GM19452 (cell line): ENCODE results near the gene RPL37A.

Experiments
- ATAC-seq: cut with Tn5 transposase; IDR thresholded peaks from one replicate; pipeline ENCODE4 v1.9.1; 2021; ENCODE audit not compliant: unreplicated experiment

RPL37A gene

GRCh38 chr2:216486708-216487107, 11.9 kb upstream of the RPL37A start:
- no peak for ATAC-seq

- no peak for ATAC-seq
Observed at GRCh38 chr2:216490061-216490460, 8.6 kb upstream of the RPL37A start.

DNA sequence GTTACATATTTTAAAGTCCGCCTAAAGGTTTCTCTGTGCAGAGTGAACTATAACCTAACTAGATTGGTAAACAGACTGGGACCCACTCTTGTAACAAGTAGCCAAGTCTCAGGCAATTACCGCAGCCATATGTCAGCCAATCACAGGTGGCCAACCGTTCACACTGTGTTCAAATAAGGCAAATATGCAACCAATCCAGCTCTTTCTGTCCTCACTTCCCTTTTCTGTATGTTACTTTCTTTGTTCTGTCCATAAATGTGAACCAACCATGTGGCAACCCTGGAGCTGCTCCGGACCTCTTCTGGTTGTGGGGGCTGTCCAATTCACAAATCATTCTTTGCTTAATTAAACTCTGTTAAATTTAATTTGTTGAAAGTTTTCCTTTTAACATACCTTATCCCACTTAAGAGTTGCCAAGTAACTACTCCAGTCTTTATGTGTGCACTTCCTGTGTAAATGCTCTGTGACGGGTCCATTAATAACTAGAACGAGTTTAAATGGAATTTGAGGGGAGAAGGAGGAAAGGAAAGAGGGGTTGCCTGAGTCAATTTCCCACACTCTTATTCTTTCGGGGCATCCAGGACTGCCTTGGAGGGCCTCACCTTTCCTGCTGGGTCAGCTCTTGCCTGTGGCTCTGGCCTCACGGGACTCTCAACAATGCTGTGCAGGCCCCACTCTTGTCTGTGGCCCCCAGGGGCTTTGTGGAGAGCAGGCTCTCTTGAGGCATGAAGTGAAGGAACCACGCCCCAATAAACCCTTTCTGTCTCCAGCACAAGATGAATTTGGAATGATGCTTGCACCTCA, 6.6 kb upstream of the RPL37A start:
- ATAC-seq: peak; percentile 72

DNA sequence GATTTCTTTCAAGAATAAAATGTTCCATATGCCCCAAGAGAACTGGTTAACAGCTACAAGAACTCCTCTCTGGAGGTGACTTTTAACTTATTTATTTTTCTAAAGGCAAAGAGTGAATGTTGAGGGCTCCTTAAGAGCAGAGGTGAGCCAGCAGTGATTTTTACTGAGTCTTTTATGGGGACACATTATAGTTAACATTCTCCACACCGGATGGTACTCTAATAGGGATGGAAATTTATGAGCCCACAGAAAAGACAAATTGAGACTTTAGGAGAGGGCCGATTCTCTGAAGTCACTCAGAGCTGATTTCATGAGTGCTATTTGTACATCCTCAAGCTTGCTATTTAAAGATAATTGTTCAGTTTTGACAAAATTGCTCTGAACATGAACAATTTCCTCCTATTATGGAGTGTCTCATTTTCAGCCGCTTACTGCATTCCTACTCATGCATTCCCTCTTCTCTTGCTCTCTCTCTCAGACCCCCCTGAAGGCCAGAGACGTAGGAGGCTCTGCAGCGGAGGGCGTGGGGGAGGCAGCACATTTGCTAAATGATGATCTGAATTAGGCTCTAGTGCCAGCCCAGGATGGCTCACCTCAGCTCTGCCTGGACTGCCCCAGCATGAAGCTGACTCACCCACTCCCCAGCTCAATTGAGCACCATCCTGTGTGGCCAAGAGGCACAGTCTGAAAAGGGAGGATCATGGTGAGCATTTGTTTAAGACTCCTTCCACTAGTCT, 5.9 kb upstream of the RPL37A start:
- no peak for ATAC-seq

DNA sequence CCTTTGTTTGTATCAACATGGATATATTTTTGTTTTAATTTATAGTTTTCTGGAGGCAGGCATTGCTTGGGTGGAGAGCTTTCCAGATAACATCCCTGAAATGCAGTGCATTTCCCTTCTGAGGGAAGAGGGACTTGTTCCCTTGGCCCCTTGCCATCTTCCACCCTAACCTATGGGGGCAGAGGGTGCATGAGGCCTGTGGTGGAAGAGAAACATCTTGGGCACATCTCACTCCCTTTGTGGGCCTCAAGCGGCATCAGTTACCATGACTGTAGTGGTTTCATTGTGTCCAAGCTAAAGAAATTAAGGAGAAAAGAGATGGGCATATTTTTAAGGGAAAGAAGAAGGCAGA, 5.3 kb upstream of the RPL37A start:
- no peak for ATAC-seq

- ATAC-seq: no peak
Observed at GRCh38 chr2:216495656-216496055, 3.0 kb upstream of the RPL37A start.

DNA sequence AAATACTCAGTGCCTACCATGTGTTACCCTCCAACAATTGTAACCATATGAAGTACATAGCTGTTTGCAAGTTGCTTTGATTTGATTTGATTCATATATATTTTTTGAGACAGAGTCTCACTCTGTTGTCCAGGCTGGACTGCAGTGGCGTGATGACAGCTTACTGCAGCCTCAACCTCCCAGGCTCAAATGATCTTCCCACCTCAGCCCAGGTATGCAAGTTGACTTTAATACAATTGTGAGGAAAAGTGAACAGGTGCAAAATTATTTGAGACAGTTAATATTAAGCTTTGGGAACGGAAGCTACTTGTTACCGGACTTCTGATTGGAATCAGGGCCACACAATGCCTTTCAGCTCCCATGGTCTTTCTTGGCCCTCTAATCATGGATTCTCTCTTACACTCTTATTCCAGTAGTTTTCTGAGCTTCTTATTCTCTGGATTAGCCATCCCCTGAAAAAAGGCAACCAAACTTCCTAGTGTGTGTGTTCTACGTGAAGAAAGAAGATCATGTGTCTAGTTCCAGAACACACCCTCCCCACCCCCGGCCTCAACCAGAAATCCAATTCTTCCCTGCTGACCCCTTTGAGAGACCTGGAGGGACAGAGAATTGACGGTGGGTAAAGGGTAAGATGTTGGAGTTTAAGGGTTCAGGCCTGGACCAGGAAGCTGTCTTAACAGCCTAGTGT, 1.1 kb upstream of the RPL37A start:
- ATAC-seq: no peak

GRCh38 chr2:216498070-216498378, 620 bp upstream of the RPL37A start:
- ATAC-seq: no peak

- no peak for ATAC-seq
Observed at GRCh38 chr2:216499641-216500218, 1.1 kb downstream of the RPL37A start.

- no peak for ATAC-seq
Observed at GRCh38 chr2:216500572-216500971, 1.9 kb downstream of the RPL37A start.

- no peak for ATAC-seq
Observed at GRCh38 chr2:216501854-216502253, 3.2 kb downstream of the RPL37A start.

- ATAC-seq: no peak
Observed at GRCh38 chr2:216502381-216503158, 3.9 kb downstream of the RPL37A start.

GRCh38 chr2:216503159-216503629, 4.5 kb downstream of the RPL37A start:
- ATAC-seq: no peak

- no peak for ATAC-seq
Observed at GRCh38 chr2:216503697-216504375, 5.2 kb downstream of the RPL37A start.

DNA sequence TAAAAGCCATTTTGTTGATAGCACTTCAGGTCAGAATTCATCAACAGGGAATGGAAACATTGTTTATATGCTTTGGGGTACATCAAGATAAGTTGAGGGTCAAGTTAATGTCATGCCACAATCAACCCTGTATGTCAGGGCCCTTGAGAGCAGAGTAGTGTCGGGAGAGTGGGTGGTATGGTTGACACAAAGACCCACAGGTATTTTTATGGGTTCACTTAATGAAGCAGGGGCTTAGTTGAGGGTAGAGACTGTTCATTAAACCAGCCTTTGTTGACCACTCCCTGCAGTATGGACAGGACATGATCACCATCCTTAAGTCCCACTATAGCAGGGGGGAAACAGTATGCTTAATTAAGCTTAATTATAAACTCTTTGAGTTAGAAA, 5.7 kb downstream of the RPL37A start:
- ATAC-seq: no peak

GRCh38 chr2:216505133-216506106, 6.8 kb downstream of the RPL37A start:
- ATAC-seq: no peak

DNA sequence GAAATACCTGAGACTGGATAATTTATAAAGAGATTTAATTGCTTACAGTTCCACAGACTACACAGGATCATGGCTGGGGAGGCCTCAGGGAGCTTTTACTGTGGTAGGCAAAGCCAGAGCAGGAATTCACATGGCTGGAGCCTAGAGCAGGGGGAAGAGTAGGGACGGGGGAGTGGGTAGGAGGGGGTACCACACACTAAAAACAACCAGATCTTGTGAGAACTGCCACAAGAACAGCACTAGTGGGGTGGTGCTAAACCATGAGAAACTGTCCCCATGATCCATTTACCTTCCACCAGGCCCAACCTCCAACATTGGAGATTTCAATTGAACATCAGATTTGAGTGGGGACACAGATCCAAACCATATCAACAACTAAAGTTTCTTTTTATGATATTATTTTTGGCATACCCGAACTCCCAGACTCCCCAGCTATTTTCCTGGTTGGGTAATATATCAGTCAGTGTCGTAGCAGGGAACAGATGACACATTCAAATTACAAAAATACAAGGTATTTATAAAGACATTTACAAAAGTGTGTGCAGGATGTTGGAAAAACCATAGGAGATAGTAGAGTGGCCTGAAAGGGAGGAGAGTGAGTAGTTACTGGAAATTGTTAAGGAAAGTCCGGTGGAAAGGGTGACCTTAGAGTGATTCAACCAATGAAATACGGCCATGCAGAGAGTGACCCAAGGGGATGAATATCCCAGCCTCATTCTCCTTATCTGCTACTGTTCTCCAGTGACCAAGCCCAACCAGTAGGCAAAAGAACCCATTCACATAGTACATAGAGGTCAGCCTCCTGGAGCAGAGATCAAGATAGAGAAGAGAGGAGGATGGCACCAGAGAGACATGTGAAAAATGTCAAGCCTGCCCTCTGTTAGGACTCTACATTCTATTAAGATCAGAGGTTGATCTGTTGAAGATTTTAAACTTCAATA, 8.8 kb downstream of the RPL37A start:
- ATAC-seq: no peak

- ATAC-seq: no peak
Observed at GRCh38 chr2:216508229-216508628, 9.6 kb downstream of the RPL37A start.
